A375 (cell line): Measurements from ENCODE around the gene LAMP2. TPM values are rescaled to one million over a fixed set of nuclear protein-coding genes. Genes with fewer than 3 reads are reported as not detected.

Experiments
- small RNA-seq: library from RNA; depleted of rRNA; stranded (forward); fragments of <200 nt; gene quantifications from one replicate; pipeline ENCODE3, GENCODE V24; 2014
- total RNA-seq: library from RNA; depleted of rRNA; stranded (reverse); fragments of >200 nt; shearing (Covaris generic); gene quantifications from 2 replicates; pipeline ENCODE4 v1.2.3, GENCODE V29; 2014; rRNA removed

The LAMP2 gene
- total RNA-seq = 16.4 and 16.9 TPM in 2 replicates

DNA sequence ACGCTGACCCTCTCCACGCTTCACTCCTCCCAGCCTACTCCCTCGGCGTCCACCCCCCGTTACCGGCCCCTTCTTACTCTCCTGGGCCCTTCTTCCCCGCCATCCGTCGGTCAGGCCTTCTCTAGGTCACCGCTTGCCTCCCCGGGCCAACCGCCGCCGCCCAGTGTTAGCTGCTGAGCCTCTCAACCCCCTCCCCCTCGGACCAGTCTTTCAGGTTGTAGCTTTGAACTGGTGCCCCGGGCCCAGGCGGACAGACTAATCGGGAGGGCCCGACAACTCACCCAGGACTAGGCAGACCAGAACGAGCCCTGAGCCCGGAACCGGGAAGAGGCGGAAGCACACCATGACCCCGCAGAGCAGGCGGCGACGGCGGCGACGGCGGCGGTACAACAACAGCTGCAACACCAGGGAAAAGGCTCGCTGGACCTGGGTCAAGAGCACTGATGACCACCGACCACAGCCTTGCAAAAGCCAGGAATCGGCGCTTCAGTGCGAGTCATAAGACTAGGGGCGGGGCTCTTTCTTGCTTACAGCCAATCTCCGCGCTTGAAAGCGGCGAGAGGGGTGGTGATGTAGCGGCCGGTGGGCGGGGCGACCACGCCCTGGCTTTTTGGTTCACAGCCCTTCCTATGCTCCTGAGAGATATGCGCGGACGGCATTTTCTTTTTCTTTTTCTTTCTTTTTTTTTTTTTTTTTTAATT lies at the start of gene LAMP2:
Gene LAMP2 (minus strand): TSS at position 472 of the 701 bp plus-strand sequence. CDS start 127 bp downstream, at position 345.

Small RNA genes within 50 kb of the gene (small RNA-seq; reads per million reads assigned to genes)
- not detected for gene RNU7-37P

Other genes with a start within 250 kb of the LAMP2 start
- gene ZBTB33, start 218.5 kb downstream of the LAMP2 start, total RNA-seq = 6.1 and 7.1 TPM in 2 replicates
- gene TMEM255A, start 157.8 kb downstream of the LAMP2 start, total RNA-seq = 0.45 and 0.69 TPM in 2 replicates
- not detected in 2 replicates for gene ATP1B4, start 107.2 kb downstream of the LAMP2 start, total RNA-seq
- gene CUL4B, start 91.7 kb upstream of the LAMP2 start, total RNA-seq = 37.1 and 39.5 TPM in 2 replicates
- 57.4 and 65.9 TPM in 2 replicates for gene MCTS1, start 134.8 kb upstream of the LAMP2 start, total RNA-seq
- gene C1GALT1C1, start 160.8 kb upstream of the LAMP2 start, total RNA-seq = 23.1 and 24.3 TPM in 2 replicates